Erythroblast (primary cell): ENCODE results near the gene SUSD6.
A peak's percentile ranks its signal among the peaks of the same experiment; 100 is the strongest.

Experiments
- DNase-seq, 2 experiments: peaks; one replicate each; lab custom pipeline; 2025; lab: John Stamatoyannopoulos, UW
- GATA1 ChIP-seq: IDR thresholded peaks from 2 replicates; pipeline ENCODE4 v1.6.1; 2011; ENCODE audit warnings: low read depth, mild to moderate bottlenecking, control low read depth, low read length, moderate library complexity
- POLR2A ChIP-seq: IDR thresholded peaks from 2 replicates; pipeline ENCODE4 v1.6.1; 2011; ENCODE audit warnings: mild to moderate bottlenecking, low read length

The SUSD6 gene

DNA sequence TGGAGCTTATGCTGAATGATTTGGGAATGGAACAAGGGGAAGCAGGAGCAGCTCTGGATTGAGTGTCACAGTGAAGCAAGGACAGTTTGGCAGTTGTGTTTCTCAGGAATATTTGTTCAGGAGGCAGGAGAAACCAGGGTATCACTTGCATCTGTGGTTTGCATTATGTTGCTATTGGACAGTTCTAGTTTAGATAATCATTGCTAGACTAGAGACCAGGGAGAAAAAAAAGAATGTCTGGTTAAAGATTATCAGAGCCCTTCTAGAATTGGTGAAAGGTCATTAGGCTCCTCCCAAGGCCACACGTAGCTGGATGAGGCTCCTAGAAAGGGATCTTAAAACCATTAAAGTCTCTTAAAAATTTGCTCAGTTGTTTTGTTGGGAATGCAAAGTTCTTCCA, 138.6 kb downstream of the SUSD6 start:
- TF ChIP-seq GATA1 = no peak
- DNase-seq = peak in 1 of 2 experiments; percentile 24

DNA sequence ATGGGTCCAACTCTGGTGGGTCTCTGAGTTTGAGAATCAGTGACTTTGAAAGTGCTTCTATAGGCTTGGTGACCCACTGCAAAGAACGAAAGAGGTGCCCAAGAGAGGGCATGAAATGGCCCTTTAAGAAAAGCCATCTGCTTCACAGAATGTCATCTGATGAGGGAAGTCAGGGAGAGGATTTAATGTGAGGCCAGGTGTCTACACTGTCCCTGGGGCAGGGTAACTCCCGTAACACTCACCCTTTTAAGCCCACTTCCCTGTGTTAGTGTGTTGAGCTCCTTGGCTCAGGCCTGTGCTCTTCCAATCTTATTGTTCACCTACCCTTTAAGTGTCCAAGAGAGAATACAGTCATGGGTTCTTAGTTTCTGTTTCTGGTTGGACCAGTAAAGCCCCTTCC, 139.1 kb downstream of the SUSD6 start:
- DNase-seq = no peak
- TF ChIP-seq GATA1 (no peak), POLR2A (no peak)

DNA sequence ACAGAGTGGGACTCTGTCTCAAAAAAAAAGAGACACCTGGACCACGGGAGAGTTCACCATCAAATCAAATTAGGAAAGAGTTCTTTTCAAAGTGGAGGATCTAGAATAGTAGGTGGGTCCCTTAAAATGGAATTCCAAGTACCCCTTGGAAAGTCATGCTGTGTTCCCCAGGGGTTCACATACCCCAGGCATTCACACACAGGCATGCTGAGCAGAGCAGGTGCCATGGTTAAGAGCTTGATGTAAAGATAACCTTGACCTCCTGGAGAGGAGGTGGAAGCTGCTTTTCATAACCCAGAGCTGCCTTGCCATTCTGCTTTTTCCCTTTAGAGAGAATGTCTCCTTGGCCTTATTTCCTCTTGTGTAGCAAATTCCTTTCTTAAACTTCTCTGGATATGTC, 141.4 kb downstream of the SUSD6 start:
- no peak for TF ChIP-seq POLR2A
- no peak for TF ChIP-seq GATA1
- DNase-seq = no peak

- peak; percentile 31 to 42 for DNase-seq
- TF ChIP-seq POLR2A (no peak), GATA1 (no peak)
Measured at GRCh38 chr14:69753860-69754259, 142.5 kb downstream of the SUSD6 start.

DNA sequence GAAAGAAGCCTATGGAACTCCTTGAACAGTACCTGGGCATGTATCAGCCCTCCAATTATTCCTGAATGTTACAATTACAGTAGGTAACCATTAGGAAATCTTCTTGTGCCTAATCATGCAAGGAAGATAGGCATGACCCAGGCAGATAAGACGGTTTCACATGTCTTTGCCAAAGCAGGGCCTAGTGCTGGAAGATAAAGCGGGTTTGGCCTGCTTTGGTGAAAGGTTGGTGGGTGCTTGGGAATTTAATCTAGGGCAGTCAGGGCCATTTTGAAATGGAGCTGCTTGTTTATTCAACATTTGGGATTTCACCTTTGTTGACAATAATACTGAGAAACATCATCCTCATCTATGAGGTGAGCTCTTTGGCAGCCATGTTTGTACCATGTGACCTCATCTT, 143.1 kb downstream of the SUSD6 start:
- DNase-seq = peak; percentile 73 to 91
- TF ChIP-seq GATA1 (no peak), POLR2A (no peak)

DNA sequence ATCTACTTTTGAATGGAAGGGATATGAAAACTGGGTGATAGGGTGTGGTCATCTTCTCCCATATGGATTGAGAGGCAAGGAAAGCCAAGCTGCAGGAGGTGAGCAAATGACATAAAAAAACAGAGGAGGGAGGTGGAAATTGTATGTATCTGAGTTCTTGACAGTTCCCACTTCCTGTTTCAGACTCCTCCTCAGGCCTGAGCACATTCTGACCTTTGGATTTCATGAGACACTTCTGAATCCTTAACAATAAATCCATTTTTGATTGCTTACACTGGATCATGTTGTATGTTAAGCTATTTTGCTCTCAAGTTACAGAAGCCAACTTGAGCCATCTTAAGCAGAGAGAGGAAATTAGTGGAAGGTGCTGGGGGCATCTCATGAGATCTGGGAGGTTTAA, 143.9 kb downstream of the SUSD6 start:
- no peak for DNase-seq
- TF ChIP-seq POLR2A (no peak), GATA1 (no peak)

DNA sequence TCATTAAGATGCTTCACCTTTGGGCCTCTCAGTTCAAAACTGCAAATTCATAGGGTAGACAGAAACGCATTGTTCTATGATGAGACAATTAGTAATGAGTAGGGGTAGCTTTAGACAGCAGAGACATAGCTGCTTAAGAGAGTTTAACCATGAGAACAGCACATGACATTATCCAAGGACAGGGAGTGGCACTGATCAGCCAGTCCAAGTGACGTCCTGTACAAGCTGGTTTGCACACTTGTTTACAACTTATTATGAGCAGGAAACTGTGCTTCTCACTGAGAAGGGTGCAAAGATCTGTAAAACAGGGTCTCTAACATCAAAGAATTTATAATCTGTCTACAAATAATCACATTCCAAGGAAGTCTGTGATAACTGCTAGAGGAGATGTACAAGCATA, 144.4 kb downstream of the SUSD6 start:
- TF ChIP-seq POLR2A = no peak
- no peak for TF ChIP-seq GATA1
- DNase-seq = no peak

DNA sequence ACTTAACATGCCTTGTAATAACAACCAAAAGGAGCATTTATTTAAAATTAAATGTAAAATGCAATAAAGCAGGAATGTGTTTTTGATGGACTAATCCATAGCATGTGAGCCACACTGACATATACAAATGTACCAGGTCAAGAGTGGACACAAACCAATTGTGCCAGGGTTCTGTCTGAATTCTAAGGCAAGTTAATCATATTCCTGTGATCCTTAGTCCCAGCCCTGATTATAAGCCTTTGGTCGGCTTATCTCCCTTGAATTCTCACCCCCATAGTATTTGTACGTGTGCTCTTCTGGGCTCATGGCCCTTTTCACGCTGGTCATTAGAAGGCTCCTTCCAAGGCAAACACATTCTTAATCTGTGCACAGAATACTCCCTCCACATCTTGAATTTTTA, 144.9 kb downstream of the SUSD6 start:
- TF ChIP-seq GATA1 = no peak
- TF ChIP-seq POLR2A = no peak
- DNase-seq = no peak

DNA sequence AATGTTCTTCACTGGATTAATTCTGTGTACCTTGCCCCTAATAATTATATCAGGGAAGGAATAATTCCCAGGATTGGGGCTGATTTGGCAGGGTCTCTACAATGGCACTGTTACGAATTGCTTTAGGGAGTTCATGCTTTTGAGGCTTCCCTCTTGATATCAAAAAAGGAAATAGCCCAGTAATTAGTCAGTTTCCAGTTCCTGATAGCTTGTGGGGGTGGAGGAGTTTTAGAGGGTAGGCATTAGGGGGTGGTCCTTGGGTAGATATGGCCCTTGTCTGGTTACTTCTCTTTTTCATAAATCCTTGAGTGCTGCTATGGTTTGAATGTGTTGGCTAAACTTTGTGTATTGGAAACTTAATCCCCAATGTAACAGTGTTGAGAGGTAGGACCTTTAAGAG, 149.4 kb downstream of the SUSD6 start:
- no peak for TF ChIP-seq POLR2A
- TF ChIP-seq GATA1 = no peak
- no peak for DNase-seq

DNA sequence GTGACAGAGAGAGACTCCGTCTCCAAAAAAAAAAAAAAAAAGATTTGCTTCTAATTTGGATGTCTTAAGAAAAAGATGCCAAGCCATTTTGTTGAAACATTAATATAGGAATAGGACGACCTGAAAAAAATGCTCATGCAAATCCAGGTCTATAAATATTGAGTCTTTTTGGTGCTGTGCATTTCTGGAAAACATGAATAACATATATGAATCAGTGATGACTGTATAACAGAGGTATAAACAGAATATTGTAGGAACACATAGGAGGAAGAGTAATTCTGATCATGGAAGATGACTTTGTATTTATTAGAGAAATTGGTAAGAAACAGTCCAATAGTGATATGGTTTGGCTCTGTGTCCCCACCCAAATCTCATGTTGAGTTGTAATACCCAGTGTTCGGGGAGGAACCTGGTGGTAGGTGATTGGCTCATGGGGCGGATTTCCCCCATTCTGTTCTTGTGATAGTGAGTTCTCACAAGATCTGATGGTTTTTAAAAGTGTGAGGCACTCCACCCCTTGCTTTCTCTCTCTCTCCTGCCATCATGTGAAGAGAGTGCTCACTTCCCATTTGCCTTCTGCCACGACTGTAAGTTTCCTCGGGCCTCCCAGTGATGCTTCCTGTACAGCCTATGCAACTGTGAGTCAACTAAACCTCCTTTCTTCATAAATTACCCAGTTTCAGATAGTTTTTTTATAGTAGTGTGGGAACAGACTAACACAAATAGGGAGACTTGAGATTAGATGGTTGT, 152.5 kb downstream of the SUSD6 start:
- TF ChIP-seq GATA1 (no peak), POLR2A (no peak)
- peak in 1 of 2 experiments; percentile 10 for DNase-seq
